GM21381 (cell line): ENCODE measurements around the gene CYP2W1.
"Not testable (repeated sequence)": the region's sequence is repeated elsewhere in the genome, so short reads cannot be mapped to it uniquely, and the experiment has no call there.

ENCODE experiments used
- ATAC-seq: cut with Tn5 transposase; IDR thresholded peaks from one replicate; pipeline ENCODE4 v1.9.1; 2021; ENCODE audit warnings: mild to moderate bottlenecking, moderate library complexity; ENCODE audit not compliant: unreplicated experiment

Gene CYP2W1

GRCh38 chr7:983004-983615 is at the start of gene CYP2W1:
CYP2W1 (plus strand) TSS chr7:983181; CDS start chr7:983212, 31 bp downstream.
- ATAC-seq = no peak

- ATAC-seq = no peak
These were observed 48.4 kb upstream of the CYP2W1 start for GRCh38 chr7:934469-935163.

- ATAC-seq = no peak
These were observed 47.7 kb upstream of the CYP2W1 start for GRCh38 chr7:935164-935873.

- no peak for ATAC-seq
These were observed 47.1 kb upstream of the CYP2W1 start for GRCh38 chr7:935874-936385.

- peak; percentile 75 for ATAC-seq
These were observed 46.5 kb upstream of the CYP2W1 start for GRCh38 chr7:936386-937054.

GRCh38 chr7:937856-938484 is 45.0 kb upstream of the CYP2W1 start:
- no peak for ATAC-seq

GRCh38 chr7:938546-939185 is 44.3 kb upstream of the CYP2W1 start:
- no peak for ATAC-seq

GRCh38 chr7:939843-940242 is 43.1 kb upstream of the CYP2W1 start:
- no peak for ATAC-seq

- ATAC-seq = no peak
These were observed 42.2 kb upstream of the CYP2W1 start for GRCh38 chr7:940599-941408.

- ATAC-seq = not testable (repeated sequence)
These were observed 39.2 kb upstream of the CYP2W1 start for GRCh38 chr7:943793-944192.

GRCh38 chr7:944744-945143 is 38.2 kb upstream of the CYP2W1 start:
- ATAC-seq = no peak

- ATAC-seq = no peak
These were observed 37.8 kb upstream of the CYP2W1 start for GRCh38 chr7:945147-945555.

GRCh38 chr7:945556-946255 is 37.3 kb upstream of the CYP2W1 start:
- ATAC-seq = no peak

- ATAC-seq = no peak
These were observed 36.6 kb upstream of the CYP2W1 start for GRCh38 chr7:946256-946996.

- ATAC-seq = no peak
These were observed 35.4 kb upstream of the CYP2W1 start for GRCh38 chr7:947391-948210.

- no peak for ATAC-seq
These were observed 33.7 kb upstream of the CYP2W1 start for GRCh38 chr7:949021-949934.
